Endothelial cell of umbilical vein (primary cell): ENCODE data around the gene APLP2. TPM values are rescaled to one million over a fixed set of nuclear protein-coding genes. Genes with fewer than 3 reads are reported as not detected.

Experiments used
- BruUV-seq: library from RNA; stranded (reverse); fragments of 400-500 nt; replicated peaks from 2 replicates; lab custom pipeline; 2021; lab: Mats Ljungman, UMichigan
- CTCF ChIA-PET: fragments of 300-600, 350-600 bp; sonication (Branson Sonifier 250); formaldehyde crosslinking; loops from one replicate; lab custom pipeline; 2021; ENCODE audit warnings: antibody characterized with exemption, inconsistent platforms; lab: Charles Lee
- POLR2A ChIA-PET: fragments of 300-600, 350-600 bp; sonication (Branson Sonifier 250); formaldehyde crosslinking; loops from one replicate; lab custom pipeline; 2021; ENCODE audit warnings: antibody characterized with exemption, inconsistent platforms; lab: Charles Lee
- DNase-seq: peaks from one replicate; pipeline ENCODE4 v3.0.0-alpha.2; 2011; ENCODE audit warnings: low read depth, low spot score
- FAIRE-seq: peaks from 2 replicates; lab custom pipeline; 2011; peaks lifted over from hg19 to GRCh38; lab: Jason Lieb, UNC
- H2AFZ ChIP-seq: 2 replicates; pipeline ENCODE4 v1.6.0; 2012; ENCODE audit warnings: low read depth, low read length, control low read depth, inconsistent platforms
- H3K27ac ChIP-seq: 2 replicates; pipeline ENCODE4 v1.5.1; 2011; ENCODE audit warnings: low read depth, mild to moderate bottlenecking, control low read depth, low read length, moderate library complexity; ENCODE audit not compliant: insufficient read depth
- H3K27me3 ChIP-seq, 2 experiments: 2 replicates each; pipeline versions ENCODE4 v1.6.0 to v1.6.1; 2011; ENCODE audit warnings: low read length in 2 of 2, mixed read lengths in 1 of 2; ENCODE audit not compliant: control insufficient read depth in 2 of 2, insufficient read depth in 2 of 2
- H3K36me3 ChIP-seq, 2 experiments: 2 replicates in 1 of 2; 3 replicates in 1 of 2; pipeline ENCODE4 v1.5.1; 2011; ENCODE audit warnings: low read length in 2 of 2, mild to moderate bottlenecking in 1 of 2, moderate library complexity in 1 of 2; ENCODE audit not compliant: control insufficient read depth in 2 of 2, insufficient read depth in 2 of 2; ENCODE audit errors: extremely low read depth in 1 of 2
- H3K4me1 ChIP-seq: 3 replicates; pipeline ENCODE4 v1.5.1; 2011; ENCODE audit warnings: mild to moderate bottlenecking, low read length; ENCODE audit not compliant: control insufficient read depth, insufficient read depth; ENCODE audit errors: extremely low read depth
- H3K4me2 ChIP-seq: 2 replicates; pipeline ENCODE4 v1.6.1; 2011; ENCODE audit warnings: low read length, control low read depth, mixed read lengths; ENCODE audit not compliant: insufficient read depth
- H3K4me3 ChIP-seq, 3 experiments: fragments of 200-600 bp in 1 of 3; sonication (generic), shearing (Covaris generic) in 1 of 3; replicated peaks in 1 of 3; 2 replicates each; pipeline ENCODE4 v1.5.1; 2011 to 2016; ENCODE audit warnings: control low read depth in 3 of 3, low read length in 3 of 3, mild to moderate bottlenecking in 2 of 3, inconsistent platforms in 1 of 3, low read depth in 1 of 3, moderate library complexity in 1 of 3; ENCODE audit not compliant: insufficient read depth in 1 of 3
- H3K79me2 ChIP-seq: 2 replicates; pipeline ENCODE4 v1.6.0; 2012; ENCODE audit warnings: low read length, inconsistent platforms; ENCODE audit not compliant: control insufficient read depth, insufficient read depth
- H3K9ac ChIP-seq: replicated peaks from 2 replicates; pipeline ENCODE3; 2011; ENCODE audit warnings: low read length, control low read depth; ENCODE audit not compliant: insufficient read depth; ENCODE audit errors: extremely low read depth
- H3K9me1 ChIP-seq: replicated peaks from 3 replicates; pipeline ENCODE4 v1.6.0; 2011; ENCODE audit warnings: mild to moderate bottlenecking, low read length; ENCODE audit not compliant: control insufficient read depth, insufficient read depth; ENCODE audit errors: extremely low read depth
- H3K9me3 ChIP-seq: replicated peaks from 2 replicates; pipeline ENCODE4 v1.5.1; 2012; ENCODE audit warnings: low read length, inconsistent platforms; ENCODE audit not compliant: control insufficient read depth, insufficient read depth
- H4K20me1 ChIP-seq: replicated peaks from 2 replicates; pipeline ENCODE3; 2011; ENCODE audit warnings: mild to moderate bottlenecking, low read length; ENCODE audit not compliant: control insufficient read depth, insufficient read depth; ENCODE audit errors: extremely low read depth
- CTCF ChIP-seq, 2 donors: IDR thresholded peaks; 1 replicate in 1 of 2; 2 replicates in 1 of 2; pipeline ENCODE4 v1.5.1; 2011; ENCODE audit warnings: low read length in 2 of 2, mild to moderate bottlenecking in 2 of 2, moderate library complexity in 2 of 2, control low read depth in 1 of 2, inconsistent platforms in 1 of 2, low read depth in 1 of 2; ENCODE audit not compliant: insufficient read depth in 1 of 2; ENCODE audit errors: extremely low read depth in 1 of 2
- EZH2 ChIP-seq: IDR thresholded peaks from 2 replicates; pipeline ENCODE4 v1.6.1; 2012; ENCODE audit warnings: borderline replicate concordance, low read depth, mild to moderate bottlenecking, moderate library complexity, low read length, inconsistent platforms; ENCODE audit not compliant: severe bottlenecking
- FOS ChIP-seq: IDR thresholded peaks from 2 replicates; pipeline ENCODE4 v1.6.1; 2011; ENCODE audit warnings: mild to moderate bottlenecking, low read length, moderate library complexity, borderline replicate concordance; ENCODE audit not compliant: insufficient read depth
- GATA2 ChIP-seq: IDR thresholded peaks from 2 replicates; pipeline ENCODE4 v1.7.0; 2011; ENCODE audit warnings: low read depth, mild to moderate bottlenecking, moderate library complexity, mixed read lengths, low read length; ENCODE audit not compliant: insufficient read length, insufficient read depth
- MAX ChIP-seq: IDR thresholded peaks from 2 replicates; pipeline ENCODE4 v1.6.1; 2011; ENCODE audit not compliant: insufficient read depth, insufficient read length
- POLR2A ChIP-seq: IDR thresholded peaks from 2 replicates; pipeline ENCODE4 v1.6.1; 2012; ENCODE audit warnings: low read depth, mild to moderate bottlenecking, control low read depth, low read length
- dilution Hi-C: fragments of 300-500 bp; cut with MboI; formaldehyde crosslinking; loops from one replicate; pipeline ENCODE4 v1.15.0; 2019; ENCODE audit warnings: low sequenced_read_pairs; ENCODE audit not compliant: extremely low pct_ligation_motif_present
- intact Hi-C: fragments of 100-400 bp; cut with micrococcal nuclease; formaldehyde crosslinking; loops from one replicate; pipeline ENCODE4 v1.10.0; 2022
- polyA plus RNA-seq, 4 experiments: library from polyadenylated mRNA; depleted of rRNA in 3 of 4; stranded (reverse) in 3 of 4; unstranded in 1 of 4; fragments of >200 nt; gene quantifications; 2 replicates each; pipeline versions ENCODE4 v1.2.1 to v1.2.3, GENCODE V29; 2011 to 2012; ENCODE audit warnings: missing spikeins in 1 of 4
- total RNA-seq: library from RNA; stranded (reverse); gene quantifications from 2 replicates; pipeline ENCODE4 v1.2.3, GENCODE V29; 2021

The APLP2 gene
- total and polyA plus RNA-seq, 2 donors (not counting 3 experiments of a cell fraction or from before 2014, with no cell fraction given), result 493 to 543 TPM

- FAIRE-seq (no peak), DNase-seq (no peak)
- Histone ChIP-seq H3K79me2 (no peaks in the 10 kb centered on the region), H3K4me1 (no peaks in the 10 kb centered on the region), H3K9me3 (no peaks in the 10 kb centered on the region), H3K36me3 (no peaks in the 10 kb centered on the region), H3K9me1 (no peaks in the 10 kb centered on the region), H3K27ac (no peak overlapping the region), H4K20me1 (no peaks in the 10 kb centered on the region), H2AFZ (no peak overlapping the region), H3K4me3 (no peak overlapping the region), H3K4me2 (no peak overlapping the region), H3K27me3 (peaks cover 3 to 8% of the 10 kb centered on the region in 2 experiments), H3K9ac (no peak overlapping the region)
- dilution Hi-C loops, result no loop called here
- ChIA-PET CTCF (interaction anchor here (0.9 kb wide), 1 partner anchor 164 kb away, joined by 3 read pairs; no protein-coding TSS in a partner anchor), POLR2A (no interaction called here)
- intact Hi-C loops, result no loop called here
- BruUV-seq, result no TSS peak
- TF ChIP-seq EZH2, result no peak
Observed at GRCh38 chr11:130167146-130167545, 97.5 kb downstream of the APLP2 start.

GRCh38 chr11:130168105-130168504, 98.4 kb downstream of the APLP2 start:
- intact Hi-C loops (no loop called here), dilution Hi-C loops (no loop called here)
- H3K9ac ChIP-seq, result no peak overlapping the region
- no peak overlapping the region for H2AFZ ChIP-seq
- POLR2A ChIA-PET, result no interaction called here
- BruUV-seq, result no TSS peak
- DNase-seq (no peak), FAIRE-seq (no peak)
- TF ChIP-seq EZH2, result no peak
- no peak for TF ChIP-seq MAX
- TF ChIP-seq FOS, result peak; percentile 26
- no peak for TF ChIP-seq GATA2
- no peak for TF ChIP-seq POLR2A
- TF ChIP-seq CTCF (IDR thresholded peaks at IDR 0.05; ENCODE audit: extremely low read depth in 1 of 2, insufficient read depth in 1 of 2, low read depth in 1 of 2, low read length in 2 of 2), result no peak
- no peak overlapping the region for H3K27ac ChIP-seq
- H3K27me3 ChIP-seq, result peaks cover 0 to 3% of the 10 kb centered on the region in 2 experiments
- no peak overlapping the region for H3K4me3 ChIP-seq
- CTCF ChIA-PET, result interaction anchor here (1.1 to 1.6 kb wide), 3 partner anchors 16 to 36 kb away, joined by 3 read pairs; no protein-coding TSS in a partner anchor
- H4K20me1 ChIP-seq, result no peaks in the 10 kb centered on the region
- H3K9me1 ChIP-seq, result no peaks in the 10 kb centered on the region
- H3K36me3 ChIP-seq, result no peaks in the 10 kb centered on the region
- no peaks in the 10 kb centered on the region for H3K4me1 ChIP-seq
- no peak overlapping the region for H3K4me2 ChIP-seq
- H3K79me2 ChIP-seq, result no peaks in the 10 kb centered on the region
- no peaks in the 10 kb centered on the region for H3K9me3 ChIP-seq
